Measurements from ENCODE around the gene CCDC14. TPM values are rescaled to one million over a fixed set of nuclear protein-coding genes. Genes with fewer than 3 reads are reported as not detected.
"Not testable (repeated sequence)": the region's sequence is repeated elsewhere in the genome, so short reads cannot be mapped to it uniquely, and the experiment has no call there.

The CCDC14 gene
- total RNA-seq, 2 donors from 2014 or later = 23.1 to 38.2 TPM

DNA sequence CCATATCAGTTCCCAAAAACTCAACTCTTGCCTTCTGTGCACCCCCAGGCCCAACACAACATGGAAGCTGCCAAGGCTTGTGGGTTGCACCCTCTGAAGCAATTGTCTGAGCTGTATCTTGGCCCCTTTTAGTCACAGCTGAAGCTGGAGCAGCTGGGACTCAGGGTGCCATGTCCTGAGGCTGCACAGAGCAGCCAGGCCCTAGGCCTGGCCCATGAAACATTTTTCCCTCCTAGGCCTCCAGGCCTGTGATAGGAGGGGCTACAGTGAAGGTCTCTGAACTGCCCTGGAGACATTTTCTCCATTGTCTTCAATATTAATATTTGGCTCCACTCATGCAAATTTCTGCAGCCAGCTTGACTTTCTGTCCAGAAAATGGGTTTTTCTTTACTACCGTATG lies 68.8 kb downstream of the CCDC14 start:
- H3K4me3 ChIP-seq = no peak overlapping the region
- 0% methylated on average over 1 of the region's 1 CpG for WGBS, 2 donors
- DNase-seq (no peak), ATAC-seq (no peak)
- H3K36me3 ChIP-seq (replicated peaks in 1 of 2; ENCODE audit: insufficient read depth in 1 of 2, low read depth in 2 of 2) = no peaks in the 10 kb centered on the region
- no peaks in the 10 kb centered on the region for H3K27me3 ChIP-seq
- peaks cover 0 to 4% (median 0%) of the 10 kb centered on the region in 3 donors for H3K9me3 ChIP-seq
- TF ChIP-seq, protein P1, sequence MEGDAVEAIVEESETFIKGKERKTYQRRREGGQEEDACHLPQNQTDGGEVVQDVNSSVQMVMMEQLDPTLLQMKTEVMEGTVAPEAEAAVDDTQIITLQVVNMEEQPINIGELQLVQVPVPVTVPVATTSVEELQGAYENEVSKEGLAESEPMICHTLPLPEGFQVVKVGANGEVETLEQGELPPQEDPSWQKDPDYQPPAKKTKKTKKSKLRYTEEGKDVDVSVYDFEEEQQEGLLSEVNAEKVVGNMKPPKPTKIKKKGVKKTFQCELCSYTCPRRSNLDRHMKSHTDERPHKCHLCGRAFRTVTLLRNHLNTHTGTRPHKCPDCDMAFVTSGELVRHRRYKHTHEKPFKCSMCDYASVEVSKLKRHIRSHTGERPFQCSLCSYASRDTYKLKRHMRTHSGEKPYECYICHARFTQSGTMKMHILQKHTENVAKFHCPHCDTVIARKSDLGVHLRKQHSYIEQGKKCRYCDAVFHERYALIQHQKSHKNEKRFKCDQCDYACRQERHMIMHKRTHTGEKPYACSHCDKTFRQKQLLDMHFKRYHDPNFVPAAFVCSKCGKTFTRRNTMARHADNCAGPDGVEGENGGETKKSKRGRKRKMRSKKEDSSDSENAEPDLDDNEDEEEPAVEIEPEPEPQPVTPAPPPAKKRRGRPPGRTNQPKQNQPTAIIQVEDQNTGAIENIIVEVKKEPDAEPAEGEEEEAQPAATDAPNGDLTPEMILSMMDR (IDR thresholded peaks at IDR 0.05) = no peak
- TF ChIP-seq POLR2A (IDR thresholded peaks at IDR 0.05) = no peak
- no peaks in the 10 kb centered on the region for H3K4me1 ChIP-seq
- no peak overlapping the region for H3K27ac ChIP-seq
- intact Hi-C loops (cut with DNase I) = no loop called here

DNA sequence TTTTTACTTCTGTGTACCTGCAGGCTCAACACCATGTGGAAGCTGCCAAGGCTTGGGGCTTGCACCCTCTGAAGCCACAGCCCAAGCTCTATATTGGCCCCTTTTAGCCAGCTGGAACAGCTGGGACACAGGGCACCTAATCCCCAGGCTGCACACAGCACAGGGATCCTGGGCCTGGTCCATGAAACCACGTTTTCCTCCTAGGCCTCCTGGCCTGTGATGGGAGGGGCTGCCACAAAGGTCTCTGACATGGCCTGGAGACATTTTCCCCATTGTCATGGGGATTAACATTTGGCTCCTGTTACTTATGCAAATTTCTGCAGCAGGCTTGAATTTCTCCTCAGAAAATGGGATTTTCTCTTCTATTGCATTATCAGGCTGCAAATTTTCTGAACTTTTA lies 70.0 kb downstream of the CCDC14 start:
- 60 to 73% methylated on average over 1 of the region's 1 CpG for WGBS, 2 donors

DNA sequence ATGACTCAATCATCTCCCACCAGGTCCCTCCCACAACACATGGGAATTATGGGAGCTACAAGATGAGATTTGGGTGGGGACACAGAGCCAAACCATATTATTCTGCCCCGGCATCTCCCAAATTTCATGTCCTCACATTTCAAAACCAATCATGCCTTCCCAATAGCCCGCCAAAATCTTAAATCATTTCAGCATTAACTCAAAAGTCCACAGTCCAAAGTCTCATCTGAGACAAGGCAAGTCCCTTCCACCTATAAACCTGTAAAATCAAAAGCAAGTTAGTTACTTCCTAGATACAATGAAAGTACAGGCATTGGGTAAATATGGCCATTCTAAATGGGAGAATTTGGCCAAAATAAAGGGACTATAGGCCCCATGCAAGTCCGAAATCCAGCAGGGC lies 70.9 kb downstream of the CCDC14 start:
- H3K4me1 ChIP-seq = not testable (repeated sequence)
- WGBS, 2 donors = 81 to 82% methylated on average over 3 of the region's 3 CpGs

More for the DNA sequence above, 70.0 kb downstream of the CCDC14 start:
- H3K27ac ChIP-seq; ATAC-seq; H3K4me3 ChIP-seq; H3K4me1 ChIP-seq; H3K36me3 ChIP-seq (replicated peaks in 1 of 2; ENCODE audit: insufficient read depth in 1 of 2, low read depth in 2 of 2); DNase-seq; intact Hi-C loops (cut with DNase I); H3K9me3 ChIP-seq; H3K27me3 ChIP-seq: not testable (repeated sequence)

DNA sequence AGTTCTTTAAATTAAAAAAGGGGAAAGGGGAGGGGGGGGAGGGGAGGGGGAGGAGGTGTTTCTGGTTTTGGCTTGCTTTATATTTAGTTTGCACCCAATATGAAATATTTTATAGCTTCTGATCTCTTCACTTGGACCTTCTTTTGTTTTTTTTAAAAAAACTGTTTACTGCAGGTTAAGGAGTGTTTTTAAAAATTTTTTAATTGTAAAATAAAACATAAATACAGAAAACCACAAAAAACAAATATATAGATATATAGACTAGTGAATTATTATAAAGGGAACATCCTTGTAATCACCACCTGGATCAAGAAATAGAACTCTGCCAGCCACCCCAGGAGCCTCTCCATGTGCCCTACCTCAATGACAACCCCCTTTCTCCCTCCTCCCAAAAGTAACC lies 76.0 kb downstream of the CCDC14 start:
- Histone ChIP-seq H3K4me3 (no peak overlapping the region), H3K27me3 (peaks cover 0 to 6% of the 10 kb centered on the region in 2 donors), H3K36me3 (replicated peaks in 1 of 2; ENCODE audit: insufficient read depth in 1 of 2, low read depth in 2 of 2) (no peaks in the 10 kb centered on the region), H3K9me3 (no peaks in the 10 kb centered on the region), H3K4me1 (peaks cover 14% of the 10 kb centered on the region), H3K27ac (no peak overlapping the region)
- no peak for DNase-seq
- TF ChIP-seq, protein P1 (IDR thresholded peaks at IDR 0.05) = no peak
- no peak for TF ChIP-seq POLR2A (IDR thresholded peaks at IDR 0.05)
- ATAC-seq = no peak
- intact Hi-C loops (cut with DNase I) = no loop called here

More for the DNA sequence above, 70.9 kb downstream of the CCDC14 start:
- DNase-seq; intact Hi-C loops (cut with DNase I); H3K27me3 ChIP-seq; H3K27ac ChIP-seq; H3K4me3 ChIP-seq; ATAC-seq; H3K36me3 ChIP-seq (replicated peaks in 1 of 2; ENCODE audit: insufficient read depth in 1 of 2, low read depth in 2 of 2); H3K9me3 ChIP-seq: not testable (repeated sequence)

DNA sequence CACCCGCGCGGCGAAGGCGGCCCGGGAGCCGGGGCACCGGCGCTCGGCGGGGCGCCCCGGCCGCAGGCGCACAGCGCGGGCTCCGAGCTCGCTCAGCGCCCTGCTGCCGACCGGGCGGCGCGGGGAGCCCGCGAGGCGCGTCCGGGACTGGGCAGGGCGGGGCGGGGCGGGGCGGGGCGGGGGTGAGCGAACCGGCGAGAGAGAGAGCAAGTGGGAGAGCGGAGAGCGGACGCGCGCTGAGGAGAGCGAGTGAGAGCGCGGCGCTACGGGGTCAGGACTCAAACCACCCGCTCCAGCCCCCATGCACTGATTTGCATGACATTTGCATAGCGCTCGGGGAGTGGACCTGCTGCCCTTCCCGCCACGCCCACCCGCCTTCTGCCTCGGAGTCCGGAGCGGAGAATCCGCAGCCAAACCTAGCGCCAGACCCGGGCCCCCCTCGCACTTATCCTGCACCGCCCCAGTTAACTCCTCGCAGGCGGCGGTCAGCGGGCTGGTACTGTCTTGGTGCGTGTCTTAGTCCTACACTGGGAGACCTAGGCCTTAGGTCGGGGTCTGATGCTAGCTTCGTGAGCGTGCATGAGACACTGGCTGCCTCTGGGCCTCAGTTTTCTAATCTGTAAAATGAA lies 76.7 kb downstream of the CCDC14 start, which contains the start of gene MYLK:
Gene MYLK, minus strand, starts transcription at position 130 of the 629 bp plus-strand sequence. CDS start 90,491 bp downstream, outside the sequence.
- Histone ChIP-seq H3K4me3 (peak within 1 kb of the TSS; percentile 16 to 34), H3K4me1 (peaks cover 14% of the 10 kb centered on the region), H3K9me3 (no peaks in the 10 kb centered on the region), H3K36me3 (replicated peaks in 1 of 2; ENCODE audit: insufficient read depth in 1 of 2, low read depth in 2 of 2) (no peaks in the 10 kb centered on the region), H3K27me3 (peaks cover 0 to 6% of the 10 kb centered on the region in 2 donors), H3K27ac (no peak within 1 kb of the TSS)
- WGBS, 2 donors = 2 to 16% methylated on average over 10 to 68 of the region's 70 CpGs
- intact Hi-C loops (cut with DNase I) = no loop called here
- TF ChIP-seq, protein P1 (IDR thresholded peaks at IDR 0.05) = no peak
- TF ChIP-seq POLR2A (IDR thresholded peaks at IDR 0.05) = no peak
- peak; percentile 93 for ATAC-seq
- DNase-seq = peak; percentile 65 to 88 (median 80)
